Measurements from ENCODE around the gene NEURL2.
"Not testable (repeated sequence)": the region's sequence is repeated elsewhere in the genome, so short reads cannot be mapped to it uniquely, and the experiment has no call there.

Gene NEURL2

GRCh38 chr20:45931680-45932079 lies 40.7 kb upstream of the NEURL2 start:
- H3K27me3 ChIP-seq (ENCODE audit: control insufficient read depth, insufficient read depth, low read length); H3K9me3 ChIP-seq (ENCODE audit: control insufficient read depth, low read depth, low read length); H3K4me3 ChIP-seq (ENCODE audit: low read length); H3K27ac ChIP-seq (ENCODE audit: low read length); H3K36me3 ChIP-seq (ENCODE audit: control insufficient read depth, low read depth, low read length); H3K9ac ChIP-seq (ENCODE audit: low read length): not testable (repeated sequence)
- H3K4me1 ChIP-seq (ENCODE audit: control insufficient read depth, low read depth, low read length): peaks cover 10% of the 10 kb centered on the region

GRCh38 chr20:45927071-45927878 lies 36.3 kb upstream of the NEURL2 start:
- no peak overlapping the region for H3K9ac ChIP-seq (ENCODE audit: low read length)

GRCh38 chr20:45926731-45927070 lies 35.7 kb upstream of the NEURL2 start:
- no peaks in the 10 kb centered on the region for H3K4me1 ChIP-seq (ENCODE audit: control insufficient read depth, low read depth, low read length)
- no peaks in the 10 kb centered on the region for H3K36me3 ChIP-seq (ENCODE audit: control insufficient read depth, low read depth, low read length)
- no peak overlapping the region for H3K27ac ChIP-seq (ENCODE audit: low read length)
- no peak overlapping the region for H3K4me3 ChIP-seq (ENCODE audit: low read length)
- H3K9ac ChIP-seq (ENCODE audit: low read length): no peak overlapping the region
- no peaks in the 10 kb centered on the region for H3K9me3 ChIP-seq (ENCODE audit: control insufficient read depth, low read depth, low read length)
- H3K27me3 ChIP-seq (ENCODE audit: control insufficient read depth, insufficient read depth, low read length): no peaks in the 10 kb centered on the region

More at GRCh38 chr20:45927071-45927878, 36.3 kb upstream of the NEURL2 start:
- no peaks in the 10 kb centered on the region for H3K27me3 ChIP-seq (ENCODE audit: control insufficient read depth, insufficient read depth, low read length)
- H3K4me1 ChIP-seq (ENCODE audit: control insufficient read depth, low read depth, low read length): no peaks in the 10 kb centered on the region
- no peak overlapping the region for H3K27ac ChIP-seq (ENCODE audit: low read length)
- no peaks in the 10 kb centered on the region for H3K9me3 ChIP-seq (ENCODE audit: control insufficient read depth, low read depth, low read length)
- no peak overlapping the region for H3K4me3 ChIP-seq (ENCODE audit: low read length)
- H3K36me3 ChIP-seq (ENCODE audit: control insufficient read depth, low read depth, low read length): no peaks in the 10 kb centered on the region

- Histone ChIP-seq H3K27me3 (ENCODE audit: control insufficient read depth, insufficient read depth, low read length) (no peaks in the 10 kb centered on the region), H3K36me3 (ENCODE audit: control insufficient read depth, low read depth, low read length) (no peaks in the 10 kb centered on the region), H3K27ac (ENCODE audit: low read length) (no peak overlapping the region), H3K9ac (ENCODE audit: low read length) (no peak overlapping the region), H3K4me1 (ENCODE audit: control insufficient read depth, low read depth, low read length) (no peaks in the 10 kb centered on the region), H3K4me3 (ENCODE audit: low read length) (no peak overlapping the region), H3K9me3 (ENCODE audit: control insufficient read depth, low read depth, low read length) (no peaks in the 10 kb centered on the region)
Measured at GRCh38 chr20:45925821-45926506, 35.0 kb upstream of the NEURL2 start.

GRCh38 chr20:45924391-45925261 lies 33.6 kb upstream of the NEURL2 start:
- Histone ChIP-seq H3K9ac (ENCODE audit: low read length) (no peak overlapping the region), H3K4me3 (ENCODE audit: low read length) (no peak overlapping the region)

GRCh38 chr20:45921337-45922189 lies 30.6 kb upstream of the NEURL2 start:
- H3K27ac ChIP-seq (ENCODE audit: low read length): no peak overlapping the region
- no peak overlapping the region for H3K9ac ChIP-seq (ENCODE audit: low read length)
- no peaks in the 10 kb centered on the region for H3K27me3 ChIP-seq (ENCODE audit: control insufficient read depth, insufficient read depth, low read length)
- H3K4me1 ChIP-seq (ENCODE audit: control insufficient read depth, low read depth, low read length): no peaks in the 10 kb centered on the region
- H3K36me3 ChIP-seq (ENCODE audit: control insufficient read depth, low read depth, low read length): no peaks in the 10 kb centered on the region
- no peak overlapping the region for H3K4me3 ChIP-seq (ENCODE audit: low read length)
- no peaks in the 10 kb centered on the region for H3K9me3 ChIP-seq (ENCODE audit: control insufficient read depth, low read depth, low read length)

More at GRCh38 chr20:45924391-45925261, 33.6 kb upstream of the NEURL2 start:
- Histone ChIP-seq H3K36me3 (ENCODE audit: control insufficient read depth, low read depth, low read length) (no peaks in the 10 kb centered on the region), H3K27ac (ENCODE audit: low read length) (no peak overlapping the region), H3K4me1 (ENCODE audit: control insufficient read depth, low read depth, low read length) (no peaks in the 10 kb centered on the region), H3K9me3 (ENCODE audit: control insufficient read depth, low read depth, low read length) (no peaks in the 10 kb centered on the region), H3K27me3 (ENCODE audit: control insufficient read depth, insufficient read depth, low read length) (no peaks in the 10 kb centered on the region)

GRCh38 chr20:45920462-45921336 lies 29.7 kb upstream of the NEURL2 start:
- H3K9ac ChIP-seq (ENCODE audit: low read length): no peak overlapping the region
- no peaks in the 10 kb centered on the region for H3K9me3 ChIP-seq (ENCODE audit: control insufficient read depth, low read depth, low read length)
- H3K36me3 ChIP-seq (ENCODE audit: control insufficient read depth, low read depth, low read length): no peaks in the 10 kb centered on the region
- H3K27ac ChIP-seq (ENCODE audit: low read length): no peak overlapping the region
- H3K4me1 ChIP-seq (ENCODE audit: control insufficient read depth, low read depth, low read length): no peaks in the 10 kb centered on the region
- no peak overlapping the region for H3K4me3 ChIP-seq (ENCODE audit: low read length)
- no peaks in the 10 kb centered on the region for H3K27me3 ChIP-seq (ENCODE audit: control insufficient read depth, insufficient read depth, low read length)

- no peak overlapping the region for H3K27ac ChIP-seq (ENCODE audit: low read length)
- H3K27me3 ChIP-seq (ENCODE audit: control insufficient read depth, insufficient read depth, low read length): no peaks in the 10 kb centered on the region
- H3K4me3 ChIP-seq (ENCODE audit: low read length): no peak overlapping the region
- H3K4me1 ChIP-seq (ENCODE audit: control insufficient read depth, low read depth, low read length): no peaks in the 10 kb centered on the region
- no peaks in the 10 kb centered on the region for H3K36me3 ChIP-seq (ENCODE audit: control insufficient read depth, low read depth, low read length)
- no peaks in the 10 kb centered on the region for H3K9me3 ChIP-seq (ENCODE audit: control insufficient read depth, low read depth, low read length)
- H3K9ac ChIP-seq (ENCODE audit: low read length): no peak overlapping the region
Measured at GRCh38 chr20:45919542-45920399, 28.8 kb upstream of the NEURL2 start.

- no peaks in the 10 kb centered on the region for H3K4me1 ChIP-seq (ENCODE audit: control insufficient read depth, low read depth, low read length)
- H3K36me3 ChIP-seq (ENCODE audit: control insufficient read depth, low read depth, low read length): no peaks in the 10 kb centered on the region
- H3K27ac ChIP-seq (ENCODE audit: low read length): no peak overlapping the region
- H3K9me3 ChIP-seq (ENCODE audit: control insufficient read depth, low read depth, low read length): no peaks in the 10 kb centered on the region
- no peak overlapping the region for H3K4me3 ChIP-seq (ENCODE audit: low read length)
- H3K9ac ChIP-seq (ENCODE audit: low read length): no peak overlapping the region
- no peaks in the 10 kb centered on the region for H3K27me3 ChIP-seq (ENCODE audit: control insufficient read depth, insufficient read depth, low read length)
Measured at GRCh38 chr20:45918779-45919537, 27.9 kb upstream of the NEURL2 start.

Measured in iPS-18a (cell line).